ENCODE measurements around the gene HSD17B8.
"Not testable (repeated sequence)": the region's sequence is repeated elsewhere in the genome, so short reads cannot be mapped to it uniquely, and the experiment has no call there.

The HSD17B8 gene

GRCh38 chr6:33217681-33218080, 13.2 kb downstream of the HSD17B8 start:
- no peak overlapping the region for H3K4me3 ChIP-seq (replicated peaks in 1 of 2; ENCODE audit: low read depth in 2 of 2, low read length in 2 of 2)
- no peak for DNase-seq (ENCODE audit: low read depth in 2 of 2)
- TF ChIP-seq, protein P1, sequence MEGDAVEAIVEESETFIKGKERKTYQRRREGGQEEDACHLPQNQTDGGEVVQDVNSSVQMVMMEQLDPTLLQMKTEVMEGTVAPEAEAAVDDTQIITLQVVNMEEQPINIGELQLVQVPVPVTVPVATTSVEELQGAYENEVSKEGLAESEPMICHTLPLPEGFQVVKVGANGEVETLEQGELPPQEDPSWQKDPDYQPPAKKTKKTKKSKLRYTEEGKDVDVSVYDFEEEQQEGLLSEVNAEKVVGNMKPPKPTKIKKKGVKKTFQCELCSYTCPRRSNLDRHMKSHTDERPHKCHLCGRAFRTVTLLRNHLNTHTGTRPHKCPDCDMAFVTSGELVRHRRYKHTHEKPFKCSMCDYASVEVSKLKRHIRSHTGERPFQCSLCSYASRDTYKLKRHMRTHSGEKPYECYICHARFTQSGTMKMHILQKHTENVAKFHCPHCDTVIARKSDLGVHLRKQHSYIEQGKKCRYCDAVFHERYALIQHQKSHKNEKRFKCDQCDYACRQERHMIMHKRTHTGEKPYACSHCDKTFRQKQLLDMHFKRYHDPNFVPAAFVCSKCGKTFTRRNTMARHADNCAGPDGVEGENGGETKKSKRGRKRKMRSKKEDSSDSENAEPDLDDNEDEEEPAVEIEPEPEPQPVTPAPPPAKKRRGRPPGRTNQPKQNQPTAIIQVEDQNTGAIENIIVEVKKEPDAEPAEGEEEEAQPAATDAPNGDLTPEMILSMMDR (IDR thresholded peaks at IDR 0.05; ENCODE audit: low read depth, low read length), result no peak

- not testable (repeated sequence) for H3K4me3 ChIP-seq (replicated peaks in 1 of 2; ENCODE audit: low read depth in 2 of 2, low read length in 2 of 2); DNase-seq (ENCODE audit: low read depth in 2 of 2)
Observed at GRCh38 chr6:33226503-33227120, 22.2 kb downstream of the HSD17B8 start.

DNA sequence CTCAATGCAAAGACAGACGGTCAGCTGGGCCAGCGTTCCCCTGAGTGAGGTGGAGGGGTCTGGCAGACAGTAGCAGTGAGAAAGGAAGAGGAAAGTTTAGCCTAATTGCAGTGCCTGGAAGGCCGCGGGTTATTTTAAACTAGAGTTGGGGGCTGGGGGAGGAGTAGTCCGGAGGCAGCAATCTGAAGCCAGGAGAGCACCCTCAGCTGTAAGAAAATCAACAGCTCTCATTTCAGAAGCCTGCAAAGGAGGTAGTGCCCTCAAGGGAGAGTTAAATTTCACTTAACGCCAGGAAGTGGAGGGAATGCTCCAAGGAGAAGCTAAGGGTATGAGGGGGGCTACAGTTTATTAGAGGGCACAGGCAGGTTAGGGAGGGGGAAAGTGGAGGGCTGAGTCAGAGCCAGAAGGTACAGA, 30.8 kb downstream of the HSD17B8 start:
- no peak for DNase-seq (ENCODE audit: low read depth in 2 of 2)
- TF ChIP-seq, protein P1 (IDR thresholded peaks at IDR 0.05; ENCODE audit: low read depth, low read length), result no peak
- no peak overlapping the region for H3K4me3 ChIP-seq (replicated peaks in 1 of 2; ENCODE audit: low read depth in 2 of 2, low read length in 2 of 2)

DNA sequence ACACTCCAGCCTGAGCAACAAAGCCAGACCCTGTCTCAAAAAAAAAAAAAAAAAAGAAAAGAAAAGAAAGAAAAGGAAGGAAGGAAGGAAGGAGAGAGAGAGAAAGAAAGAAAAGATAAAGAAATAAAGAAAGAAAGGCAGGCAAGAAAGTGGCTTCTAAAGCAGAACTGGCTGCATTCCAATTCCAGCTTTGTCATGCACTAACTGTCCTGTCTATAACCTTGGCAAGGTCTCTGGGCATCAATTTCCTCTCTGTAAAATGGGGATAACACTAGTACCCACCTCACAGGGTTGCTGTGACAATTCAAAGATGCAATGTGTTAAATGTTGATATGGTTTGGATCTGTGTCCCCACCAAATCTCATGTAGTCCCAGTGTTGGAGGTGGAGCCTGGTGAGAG, 31.9 kb downstream of the HSD17B8 start:
- TF ChIP-seq, protein P1 (IDR thresholded peaks at IDR 0.05; ENCODE audit: low read depth, low read length), result no peak
- no peak overlapping the region for H3K4me3 ChIP-seq (replicated peaks in 1 of 2; ENCODE audit: low read depth in 2 of 2, low read length in 2 of 2)
- no peak for DNase-seq (ENCODE audit: low read depth in 2 of 2)

DNA sequence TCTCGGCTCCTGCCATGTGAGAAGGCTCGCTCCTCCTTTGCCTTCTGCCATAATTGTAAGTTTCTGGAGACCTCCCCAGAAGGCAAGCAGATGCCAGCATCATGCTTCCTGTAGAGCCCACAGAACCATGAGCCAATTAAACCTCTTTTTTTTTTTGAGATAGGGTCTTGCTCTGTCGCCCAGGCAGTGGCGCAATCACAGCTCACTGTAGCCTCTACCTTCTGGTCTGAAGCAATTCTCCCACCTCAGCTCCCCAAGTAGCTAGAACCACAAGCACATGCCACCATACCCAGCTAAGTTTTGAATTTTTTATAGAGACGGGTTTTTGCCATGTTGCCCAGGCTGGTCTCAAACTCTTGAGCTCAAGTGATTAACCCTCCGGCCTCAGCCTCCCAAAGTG, 32.4 kb downstream of the HSD17B8 start:
- TF ChIP-seq, protein P1 (IDR thresholded peaks at IDR 0.05; ENCODE audit: low read depth, low read length), result no peak
- H3K4me3 ChIP-seq (replicated peaks in 1 of 2; ENCODE audit: low read depth in 2 of 2, low read length in 2 of 2), result no peak overlapping the region
- no peak for DNase-seq (ENCODE audit: low read depth in 2 of 2)

DNA sequence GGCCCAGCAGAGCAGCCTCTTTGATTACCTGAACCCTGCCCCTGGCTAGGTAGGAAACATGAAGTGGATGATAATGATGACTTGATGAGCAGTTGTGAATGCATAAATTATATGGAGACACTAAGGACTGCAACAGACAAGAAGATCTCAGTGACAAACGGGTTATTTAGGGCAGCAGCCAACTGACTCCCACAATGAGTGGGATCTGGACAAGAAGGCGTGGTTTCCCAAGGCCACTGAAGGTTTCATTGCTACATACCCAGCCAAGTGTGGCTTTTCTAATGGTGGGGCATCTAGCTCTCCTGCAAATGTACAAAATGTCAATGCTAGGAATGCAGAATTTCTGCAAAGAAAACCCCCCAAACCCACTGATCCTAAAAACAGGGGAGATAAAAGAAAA, 33.3 kb downstream of the HSD17B8 start:
- H3K4me3 ChIP-seq (replicated peaks in 1 of 2; ENCODE audit: low read depth in 2 of 2, low read length in 2 of 2), result no peak overlapping the region
- no peak for DNase-seq (ENCODE audit: low read depth in 2 of 2)
- TF ChIP-seq, protein P1 (IDR thresholded peaks at IDR 0.05; ENCODE audit: low read depth, low read length), result no peak

DNA sequence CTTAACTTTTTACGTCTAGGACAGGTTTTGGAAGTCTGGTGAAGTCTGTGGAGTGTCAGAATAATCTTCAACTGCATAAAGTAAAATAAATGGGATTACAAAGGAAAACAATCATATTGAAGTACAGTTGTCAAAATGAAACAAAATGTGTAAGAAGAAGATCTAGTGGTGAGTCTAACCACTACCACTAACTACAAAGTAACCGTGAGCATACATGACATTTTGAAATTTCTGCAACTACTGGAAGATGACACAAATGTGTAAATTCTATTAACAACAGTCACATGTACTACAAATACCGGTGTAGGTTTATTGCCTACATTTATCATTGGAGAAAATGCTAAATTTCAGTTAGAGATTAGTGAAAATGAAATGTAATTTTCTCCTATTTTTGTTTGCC, 37.5 kb downstream of the HSD17B8 start:
- H3K4me3 ChIP-seq (replicated peaks in 1 of 2; ENCODE audit: low read depth in 2 of 2, low read length in 2 of 2), result no peak overlapping the region
- TF ChIP-seq, protein P1 (IDR thresholded peaks at IDR 0.05; ENCODE audit: low read depth, low read length), result no peak
- no peak for DNase-seq (ENCODE audit: low read depth in 2 of 2)

Measured in cardiac fibroblast (primary cell).